SKM-1 treated with dmso at 0.1 percent for 144 hours (cell line): Measurements from ENCODE around the gene EXD3.
"Not testable (repeated sequence)": the region's sequence is repeated elsewhere in the genome, so short reads cannot be mapped to it uniquely, and the experiment has no call there.

Experiments used
- DNase-seq: peaks from one replicate; lab custom pipeline; 2025; ENCODE audit not compliant: unreplicated experiment; lab: John Stamatoyannopoulos, UW

The EXD3 gene

DNA sequence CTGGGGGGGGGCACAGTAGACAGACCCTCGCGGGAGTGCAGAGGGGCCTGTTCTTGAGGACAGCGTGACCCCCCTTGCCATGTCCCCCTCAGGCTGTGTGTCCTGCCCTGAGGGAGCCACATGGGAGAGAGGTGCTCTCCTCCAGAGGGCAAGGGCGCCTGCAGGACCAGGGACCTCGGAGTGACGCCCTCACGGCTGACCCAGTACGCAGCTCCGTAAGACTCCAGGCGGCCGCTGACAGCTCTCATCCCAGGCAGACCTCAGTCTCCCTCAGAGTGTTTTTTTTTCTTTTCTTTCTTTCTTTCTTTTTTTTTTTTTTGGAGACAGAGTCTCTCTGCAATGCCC, 27.3 kb downstream of the EXD3 start:
- DNase-seq: no peak

GRCh38 chr9:137394866-137395665, 27.9 kb downstream of the EXD3 start:
- DNase-seq: no peak

GRCh38 chr9:137393176-137394150, 29.5 kb downstream of the EXD3 start:
- DNase-seq: no peak

DNA sequence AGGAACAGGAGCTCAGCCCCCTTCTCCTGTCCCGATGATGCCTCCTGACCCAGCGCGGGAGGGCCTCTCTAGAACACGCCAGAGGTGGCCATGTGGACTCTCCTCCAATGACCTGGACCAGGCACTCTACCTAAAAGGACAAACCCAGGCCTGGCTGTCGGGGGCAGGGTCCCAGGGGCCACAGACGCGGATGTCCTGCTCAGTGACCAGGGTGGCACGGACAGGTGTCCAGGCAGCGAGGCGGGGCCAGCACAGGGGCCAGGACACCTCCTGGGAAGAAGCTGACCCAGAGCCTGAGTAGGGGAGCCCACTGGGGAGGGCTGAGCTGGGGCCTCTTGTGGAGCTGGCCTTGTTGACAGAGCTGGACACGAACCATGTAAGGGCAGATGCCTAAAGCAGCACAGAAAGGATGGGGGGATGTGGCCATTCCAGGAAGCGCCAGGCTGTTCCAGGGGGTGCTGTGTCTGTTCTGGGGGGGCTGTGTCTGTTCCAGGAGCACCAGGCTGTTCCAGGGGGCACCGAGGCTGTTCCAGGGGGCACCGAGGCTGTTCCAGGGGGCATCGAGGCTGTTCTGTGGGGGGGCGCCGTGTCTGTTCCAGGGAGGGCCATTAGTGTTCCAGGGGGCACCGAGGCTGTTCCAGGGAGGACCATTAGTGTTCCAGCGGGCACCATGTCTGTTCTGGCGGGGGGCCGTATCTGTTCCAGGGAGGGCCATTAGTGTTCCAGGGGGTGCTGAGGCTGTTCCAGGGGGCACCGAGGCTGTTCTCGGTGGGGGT, 30.5 kb downstream of the EXD3 start:
- DNase-seq: no peak

- DNase-seq: no peak
Measured at GRCh38 chr9:137391411-137391754, 31.6 kb downstream of the EXD3 start.

- no peak for DNase-seq
Measured at GRCh38 chr9:137390553-137391410, 32.2 kb downstream of the EXD3 start.

DNA sequence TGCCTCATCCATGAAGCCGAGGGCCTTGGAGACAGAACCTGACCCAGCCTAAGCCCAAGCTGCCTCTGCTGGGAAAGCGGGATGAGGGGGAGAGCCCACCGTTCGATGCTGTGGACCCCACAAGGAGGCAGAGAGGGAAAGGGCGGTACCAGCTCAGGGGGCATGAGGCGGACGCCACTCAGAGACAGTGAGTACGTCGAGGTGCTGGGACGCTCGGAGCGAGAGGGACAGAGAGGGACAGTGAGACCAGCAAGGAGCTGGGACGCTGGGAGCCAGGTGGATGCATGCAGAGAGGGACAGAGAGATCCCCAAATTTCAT, 33.6 kb downstream of the EXD3 start:
- no peak for DNase-seq

- DNase-seq: no peak
Measured at GRCh38 chr9:137388589-137389427, 34.2 kb downstream of the EXD3 start.

DNA sequence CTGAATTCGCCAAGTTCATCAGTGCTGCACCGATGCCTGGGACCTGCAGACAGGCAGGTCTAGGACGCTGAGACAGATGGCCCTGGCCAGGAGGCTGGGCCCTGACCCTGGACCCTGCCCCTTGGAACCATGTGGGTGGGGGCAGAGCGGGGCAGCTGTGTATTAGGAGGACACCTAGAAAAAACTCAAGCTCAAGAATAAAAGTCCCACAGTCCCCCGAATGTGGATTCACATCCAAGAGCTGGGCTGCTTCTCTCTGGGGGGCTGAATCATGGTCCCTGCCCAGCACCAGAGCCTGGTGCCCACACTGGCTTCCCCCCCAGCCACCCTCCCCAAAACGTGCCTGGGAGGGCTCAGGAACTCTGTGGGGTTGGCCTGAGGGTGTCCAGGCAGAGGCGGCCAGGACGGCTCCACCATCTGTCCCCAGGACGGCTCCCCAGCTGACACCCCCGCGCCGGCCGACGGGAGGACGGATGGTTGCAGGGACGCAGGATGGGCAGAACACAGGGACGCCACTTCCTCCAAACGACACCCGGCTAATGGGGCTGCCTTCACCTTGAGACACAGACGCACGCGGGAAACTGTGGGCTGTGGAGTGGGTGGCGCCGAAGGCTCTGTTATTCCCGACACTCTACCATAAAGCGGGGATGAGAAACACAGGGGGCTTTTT, 34.9 kb downstream of the EXD3 start:
- DNase-seq: no peak

DNA sequence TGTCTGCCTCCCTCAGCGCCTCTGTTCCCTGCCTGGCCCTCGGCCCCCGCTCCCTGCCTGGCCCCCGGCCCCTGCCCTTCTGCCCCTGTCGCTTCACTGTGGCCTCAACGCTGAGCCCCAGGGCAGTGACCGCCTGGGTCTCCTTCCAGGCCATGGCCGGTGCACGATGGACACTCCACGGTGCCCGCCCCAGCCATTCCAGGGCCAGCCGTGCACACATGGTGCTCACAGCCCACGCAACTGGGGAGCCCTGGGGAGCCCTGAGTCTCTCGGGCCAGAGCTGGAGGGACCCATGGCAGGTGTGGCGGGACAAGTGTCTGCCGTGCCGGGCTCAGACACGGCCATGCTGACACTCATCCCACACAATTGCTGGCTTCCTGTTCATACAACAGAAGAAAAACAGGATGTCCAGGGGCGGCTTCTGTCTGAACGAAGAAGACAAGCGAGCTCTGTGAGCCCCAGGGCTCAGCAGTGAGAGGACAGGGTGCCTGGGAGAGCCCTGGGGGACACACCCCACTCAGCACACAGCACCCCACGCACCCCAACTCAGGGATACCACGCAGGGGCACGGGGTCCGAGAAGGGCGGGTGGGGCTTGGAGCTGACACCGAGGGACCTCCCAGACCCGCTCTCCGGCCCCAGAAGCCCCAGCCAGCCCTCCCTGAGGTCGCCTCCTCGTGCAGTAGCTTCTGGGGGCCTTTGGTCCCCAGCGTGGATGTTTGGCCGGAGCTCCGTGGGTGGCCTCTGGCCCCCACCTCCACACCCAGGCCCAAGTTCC, 35.7 kb downstream of the EXD3 start:
- no peak for DNase-seq

DNA sequence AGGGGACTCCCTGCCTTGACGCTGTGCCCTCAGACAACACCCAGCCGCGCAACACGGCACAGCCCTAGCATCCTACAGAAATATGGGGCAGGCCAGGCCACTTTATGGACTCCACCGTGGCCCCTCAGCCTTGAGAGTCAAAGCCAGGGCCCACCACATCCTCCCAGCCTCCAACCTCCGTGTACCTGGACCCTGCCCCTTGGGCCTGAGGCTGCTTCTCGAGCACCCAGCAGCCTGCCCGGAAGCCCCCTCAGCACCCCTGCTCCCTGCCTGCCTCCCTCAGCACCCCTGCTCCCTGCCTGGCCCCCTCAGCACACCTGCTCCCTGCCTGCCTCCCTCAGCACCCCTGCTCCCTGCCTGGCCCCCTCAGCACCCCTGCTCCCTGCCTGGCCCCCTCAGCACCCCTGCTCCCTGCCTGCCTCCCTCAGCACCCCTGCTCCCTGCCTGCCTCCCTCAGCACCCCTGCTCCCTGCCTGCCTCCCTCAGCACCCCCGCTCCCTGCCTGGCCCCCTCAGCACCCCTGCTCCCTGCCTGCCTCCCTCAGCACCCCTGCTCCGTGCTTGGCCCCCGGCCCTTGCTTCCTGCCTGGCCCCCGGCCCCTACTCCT, 36.4 kb downstream of the EXD3 start:
- DNase-seq: not testable (repeated sequence)

GRCh38 chr9:137385061-137385655, 37.8 kb downstream of the EXD3 start:
- no peak for DNase-seq

- DNase-seq: no peak
Measured at GRCh38 chr9:137383784-137384756, 38.9 kb downstream of the EXD3 start.

DNA sequence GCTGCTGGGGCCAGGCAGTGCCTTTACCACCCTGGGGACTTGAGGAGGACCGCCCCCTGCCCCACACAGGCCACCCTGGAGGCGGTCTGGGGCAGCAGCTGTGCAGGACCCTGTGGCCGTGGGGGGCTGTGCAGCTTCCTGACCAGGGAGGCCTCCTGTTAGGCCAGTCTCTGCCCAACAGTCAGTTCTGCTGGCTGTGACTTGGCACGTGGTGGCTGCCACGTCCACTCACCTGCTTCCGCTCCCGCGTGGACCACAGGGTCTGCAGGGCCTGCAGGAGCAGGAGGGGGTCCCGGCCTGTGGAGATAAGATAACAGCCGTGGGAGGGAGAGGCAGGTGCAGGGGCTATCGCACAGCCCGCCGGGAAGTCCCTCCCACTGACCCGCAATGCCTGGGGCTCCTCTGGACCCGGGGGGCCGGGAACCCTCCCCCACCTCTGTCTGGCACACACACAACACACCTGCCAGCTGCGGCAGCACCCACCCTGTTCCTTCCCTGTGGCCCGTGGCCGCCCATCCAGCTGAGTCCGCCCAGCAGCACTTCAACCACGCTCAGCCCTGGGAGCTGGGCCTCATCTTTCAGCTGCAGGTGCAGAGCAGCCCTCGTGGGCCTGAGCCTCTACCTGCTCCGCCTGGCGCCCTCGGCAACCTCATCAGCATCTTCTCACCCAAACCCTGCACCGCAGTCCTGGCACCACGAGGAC, 39.7 kb downstream of the EXD3 start:
- no peak for DNase-seq

DNA sequence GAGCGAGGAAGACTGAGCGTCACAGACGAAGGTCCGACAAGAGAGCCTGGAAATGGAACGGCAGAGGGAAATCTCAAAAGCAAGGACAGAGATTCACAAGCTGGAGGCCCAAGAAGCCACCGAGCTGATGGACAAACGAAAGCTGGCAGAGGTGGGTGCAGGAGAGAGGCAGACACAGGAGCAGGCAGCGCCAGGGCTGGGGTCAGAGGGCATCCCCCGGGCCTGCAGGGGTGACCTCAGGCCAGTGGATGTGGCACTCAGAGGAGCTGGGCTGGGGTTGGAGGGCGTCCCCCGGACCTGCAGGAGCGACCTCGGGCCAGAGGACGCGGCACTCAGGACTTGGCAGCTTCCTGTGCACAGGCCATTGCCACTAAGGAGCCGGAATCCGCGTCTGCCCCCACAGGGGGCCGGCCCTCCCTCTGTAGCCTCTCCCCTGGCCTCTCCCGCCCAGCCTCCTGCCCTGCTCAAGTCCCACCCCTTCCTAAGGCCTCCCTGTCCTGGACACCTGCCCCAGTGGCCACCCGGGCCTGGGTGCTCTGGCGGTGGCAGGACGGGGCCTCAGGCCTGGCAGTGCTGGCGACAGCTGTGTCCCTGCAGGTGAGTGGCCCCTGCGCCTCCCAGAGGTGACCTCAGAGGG, 40.4 kb downstream of the EXD3 start:
- no peak for DNase-seq
